Uterus (tissue), 2 donors: ENCODE measurements around the gene DDX27.

Experiments used
- POLR2A ChIP-seq, 2 donors: fragments of 450-650 bp; IDR thresholded peaks; one replicate each; pipeline ENCODE4 v1.6.1; 2016; ENCODE audit warnings: antibody characterized with exemption in 2 of 2, mild to moderate bottlenecking in 1 of 2, moderate library complexity in 1 of 2
- TF ChIP-seq, protein P1 (sequence below), 4 experiments: fragments of 200-600 bp in 2 of 4; fragments of 450-650 bp in 2 of 4; sonication (generic) in 2 of 4; IDR thresholded peaks; one replicate each; pipeline ENCODE4 v1.5.1; 2016 to 2019; ENCODE audit warnings: antibody characterized with exemption in 4 of 4, mild to moderate bottlenecking in 2 of 4, moderate library complexity in 1 of 4

DNA sequence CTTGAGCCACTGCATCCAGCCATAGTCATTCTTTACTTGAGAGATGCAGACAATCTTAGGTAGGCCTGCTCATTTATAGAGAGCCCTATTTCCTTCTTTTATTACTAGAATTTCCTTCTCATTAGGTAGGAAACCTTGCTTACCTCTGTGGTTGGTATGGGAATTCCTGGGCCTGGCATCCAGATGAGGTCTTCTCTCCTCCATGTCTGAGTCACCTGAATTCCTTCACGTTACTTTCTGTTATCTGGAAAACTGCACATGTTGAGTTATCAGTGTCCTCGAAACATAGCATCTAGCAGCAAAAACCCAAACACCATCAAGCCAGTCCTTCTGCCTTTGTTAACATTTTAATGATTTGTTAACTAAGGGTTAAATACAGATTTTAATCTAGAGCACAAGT, 56.4 kb downstream of the DDX27 start:
- TF ChIP-seq, protein P1, sequence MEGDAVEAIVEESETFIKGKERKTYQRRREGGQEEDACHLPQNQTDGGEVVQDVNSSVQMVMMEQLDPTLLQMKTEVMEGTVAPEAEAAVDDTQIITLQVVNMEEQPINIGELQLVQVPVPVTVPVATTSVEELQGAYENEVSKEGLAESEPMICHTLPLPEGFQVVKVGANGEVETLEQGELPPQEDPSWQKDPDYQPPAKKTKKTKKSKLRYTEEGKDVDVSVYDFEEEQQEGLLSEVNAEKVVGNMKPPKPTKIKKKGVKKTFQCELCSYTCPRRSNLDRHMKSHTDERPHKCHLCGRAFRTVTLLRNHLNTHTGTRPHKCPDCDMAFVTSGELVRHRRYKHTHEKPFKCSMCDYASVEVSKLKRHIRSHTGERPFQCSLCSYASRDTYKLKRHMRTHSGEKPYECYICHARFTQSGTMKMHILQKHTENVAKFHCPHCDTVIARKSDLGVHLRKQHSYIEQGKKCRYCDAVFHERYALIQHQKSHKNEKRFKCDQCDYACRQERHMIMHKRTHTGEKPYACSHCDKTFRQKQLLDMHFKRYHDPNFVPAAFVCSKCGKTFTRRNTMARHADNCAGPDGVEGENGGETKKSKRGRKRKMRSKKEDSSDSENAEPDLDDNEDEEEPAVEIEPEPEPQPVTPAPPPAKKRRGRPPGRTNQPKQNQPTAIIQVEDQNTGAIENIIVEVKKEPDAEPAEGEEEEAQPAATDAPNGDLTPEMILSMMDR (IDR thresholded peaks at IDR 0.05), result no peak
- TF ChIP-seq POLR2A (IDR thresholded peaks at IDR 0.05), result no peak
